ENCODE data around the gene CXCR6.
"Not testable (repeated sequence)": the region's sequence is repeated elsewhere in the genome, so short reads cannot be mapped to it uniquely, and the experiment has no call there.

CXCR6 gene

GRCh38 chr3:45993421-45994027 is 50.3 kb downstream of the CXCR6 start:
- Histone ChIP-seq H3K4me2 (ENCODE audit: low read length) (no peak overlapping the region), H3K14ac (ENCODE audit: low read length) (no peak overlapping the region), H3K4me3 (ENCODE audit: low read depth, low read length) (no peak overlapping the region), H2BK120ac (ENCODE audit: insufficient read depth, low read length, poor library complexity) (no peak overlapping the region), H2AK5ac (ENCODE audit: low read length) (no peak overlapping the region), H3K9me3 (ENCODE audit: insufficient read depth, low read depth, low read length) (peaks cover 4% of the 10 kb centered on the region), H3K36me3 (ENCODE audit: control insufficient read depth in 1 of 2, insufficient read depth in 2 of 2, low read length in 2 of 2) (no peaks in the 10 kb centered on the region), H2AFZ (ENCODE audit: insufficient read depth, low read length, poor library complexity) (no peak overlapping the region), H4K12ac (ENCODE audit: low read depth, low read length) (no peak overlapping the region), H3K18ac (ENCODE audit: low read length) (no peak overlapping the region), H3K4ac (ENCODE audit: low read depth, low read length) (no peak overlapping the region), H3K27me3 (ENCODE audit: insufficient read depth, low read length) (no peaks in the 10 kb centered on the region), H2BK5ac (ENCODE audit: low read depth, low read length, poor library complexity) (no peak overlapping the region), H3K4me1 (ENCODE audit: control insufficient read depth in 1 of 2, insufficient read depth in 2 of 2, low read length in 2 of 2) (peaks cover 0 to 12% of the 10 kb centered on the region in 2 experiments), H4K8ac (ENCODE audit: low read depth, low read length) (no peak overlapping the region), H3K27ac (ENCODE audit: low read depth, low read length) (no peak overlapping the region), H3K79me1 (ENCODE audit: low read length) (peaks cover 10% of the 10 kb centered on the region), H2BK12ac (ENCODE audit: low read length) (no peak overlapping the region), H3K9ac (ENCODE audit: low read length) (no peak overlapping the region), H3K79me2 (ENCODE audit: control insufficient read depth, insufficient read depth, low read length, poor library complexity) (peaks cover 5% of the 10 kb centered on the region), H3K23ac (ENCODE audit: low read length) (no peak overlapping the region), H4K91ac (ENCODE audit: low read depth, low read length) (no peak overlapping the region)
- no peak for DNase-seq
- no CpG with 5 or more reads among the region's 3 CpGs for WGBS (ENCODE audit: extremely low coverage, insufficient coverage, insufficient read length)

GRCh38 chr3:45994419-45995235 is 51.4 kb downstream of the CXCR6 start:
- Histone ChIP-seq H2AK5ac (ENCODE audit: low read length) (no peak overlapping the region), H3K9ac (ENCODE audit: low read length) (peak overlapping the region; percentile 28), H2BK5ac (ENCODE audit: low read depth, low read length, poor library complexity) (peak overlapping the region; percentile 32), H3K27me3 (ENCODE audit: insufficient read depth, low read length) (no peaks in the 10 kb centered on the region), H4K12ac (ENCODE audit: low read depth, low read length) (no peak overlapping the region), H3K27ac (ENCODE audit: low read depth, low read length) (no peak overlapping the region), H2BK120ac (ENCODE audit: insufficient read depth, low read length, poor library complexity) (peak overlapping the region; percentile 2), H3K23ac (ENCODE audit: low read length) (no peak overlapping the region), H3K4me3 (ENCODE audit: low read depth, low read length) (peak overlapping the region; percentile 98), H3K4me1 (ENCODE audit: control insufficient read depth in 1 of 2, insufficient read depth in 2 of 2, low read length in 2 of 2) (peaks cover 0 to 10% of the 10 kb centered on the region in 2 experiments), H3K4me2 (ENCODE audit: low read length) (peak overlapping the region; percentile 83), H2AFZ (ENCODE audit: insufficient read depth, low read length, poor library complexity) (peak overlapping the region; percentile 30), H3K4ac (ENCODE audit: low read depth, low read length) (peak overlapping the region; percentile 15), H3K79me1 (ENCODE audit: low read length) (peaks cover 10% of the 10 kb centered on the region), H4K91ac (ENCODE audit: low read depth, low read length) (peak overlapping the region; percentile 59), H3K36me3 (ENCODE audit: control insufficient read depth in 1 of 2, insufficient read depth in 2 of 2, low read length in 2 of 2) (no peaks in the 10 kb centered on the region), H3K18ac (ENCODE audit: low read length) (peak overlapping the region; percentile 16), H3K9me3 (ENCODE audit: insufficient read depth, low read depth, low read length) (peaks cover 2% of the 10 kb centered on the region), H3K79me2 (ENCODE audit: control insufficient read depth, insufficient read depth, low read length, poor library complexity) (peaks cover 5% of the 10 kb centered on the region), H3K14ac (ENCODE audit: low read length) (peak overlapping the region; percentile 38), H4K8ac (ENCODE audit: low read depth, low read length) (peak overlapping the region; percentile 56), H2BK12ac (ENCODE audit: low read length) (no peak overlapping the region)
- WGBS (ENCODE audit: extremely low coverage, insufficient coverage, insufficient read length), result no CpG with 5 or more reads among the region's 16 CpGs
- no peak for DNase-seq

- Histone ChIP-seq H3K36me3 (ENCODE audit: control insufficient read depth in 1 of 2, insufficient read depth in 2 of 2, low read length in 2 of 2) (no peaks in the 10 kb centered on the region), H3K4me2 (ENCODE audit: low read length) (peak within 1 kb of the TSS; percentile 83), H3K27me3 (ENCODE audit: insufficient read depth, low read length) (no peaks in the 10 kb centered on the region), H2BK120ac (ENCODE audit: insufficient read depth, low read length, poor library complexity) (peak within 1 kb of the TSS; percentile 25), H3K27ac (ENCODE audit: low read depth, low read length) (no peak within 1 kb of the TSS), H2AFZ (ENCODE audit: insufficient read depth, low read length, poor library complexity) (peak within 1 kb of the TSS; percentile 30), H3K9ac (ENCODE audit: low read length) (peak within 1 kb of the TSS; percentile 72), H3K18ac (ENCODE audit: low read length) (peak within 1 kb of the TSS; percentile 16), H3K23ac (ENCODE audit: low read length) (peak within 1 kb of the TSS; percentile 29), H3K14ac (ENCODE audit: low read length) (peak within 1 kb of the TSS; percentile 38), H3K4ac (ENCODE audit: low read depth, low read length) (peak within 1 kb of the TSS; percentile 15), H2AK5ac (ENCODE audit: low read length) (no peak within 1 kb of the TSS), H3K4me1 (ENCODE audit: control insufficient read depth in 1 of 2, insufficient read depth in 2 of 2, low read length in 2 of 2) (peaks cover 0 to 10% of the 10 kb centered on the region in 2 experiments), H3K9me3 (ENCODE audit: insufficient read depth, low read depth, low read length) (peaks cover 4% of the 10 kb centered on the region), H3K4me3 (ENCODE audit: low read depth, low read length) (peak within 1 kb of the TSS; percentile 98), H2BK5ac (ENCODE audit: low read depth, low read length, poor library complexity) (peak within 1 kb of the TSS; percentile 32), H2BK12ac (ENCODE audit: low read length) (no peak within 1 kb of the TSS), H4K12ac (ENCODE audit: low read depth, low read length) (peak within 1 kb of the TSS; percentile 14), H4K91ac (ENCODE audit: low read depth, low read length) (peak within 1 kb of the TSS; percentile 59), H4K8ac (ENCODE audit: low read depth, low read length) (peak within 1 kb of the TSS; percentile 74), H3K79me1 (ENCODE audit: low read length) (peaks cover 10% of the 10 kb centered on the region), H3K79me2 (ENCODE audit: control insufficient read depth, insufficient read depth, low read length, poor library complexity) (peaks cover 5% of the 10 kb centered on the region)
- WGBS (ENCODE audit: extremely low coverage, insufficient coverage, insufficient read length), result no CpG with 5 or more reads among the region's 67 CpGs
- peak; percentile 77 to 80 for DNase-seq
Measured at GRCh38 chr3:45995236-45996192, 52.2 kb downstream of the CXCR6 start, which contains the start of gene FYCO1. Gene FYCO1, minus strand, starts transcription at chr3:45995824. Its CDS starts 10,914 bp downstream, at chr3:45984910.

GRCh38 chr3:45997499-45997898 is 54.2 kb downstream of the CXCR6 start:
- not testable (repeated sequence) for H2BK5ac ChIP-seq (ENCODE audit: low read depth, low read length, poor library complexity); H3K9me3 ChIP-seq (ENCODE audit: insufficient read depth, low read depth, low read length); H2AK5ac ChIP-seq (ENCODE audit: low read length); H3K18ac ChIP-seq (ENCODE audit: low read length); H3K27me3 ChIP-seq (ENCODE audit: insufficient read depth, low read length); H2BK120ac ChIP-seq (ENCODE audit: insufficient read depth, low read length, poor library complexity); H3K4me2 ChIP-seq (ENCODE audit: low read length); H3K14ac ChIP-seq (ENCODE audit: low read length); H3K4ac ChIP-seq (ENCODE audit: low read depth, low read length); H3K79me2 ChIP-seq (ENCODE audit: control insufficient read depth, insufficient read depth, low read length, poor library complexity); H4K8ac ChIP-seq (ENCODE audit: low read depth, low read length); H4K91ac ChIP-seq (ENCODE audit: low read depth, low read length); H2BK12ac ChIP-seq (ENCODE audit: low read length); H3K4me3 ChIP-seq (ENCODE audit: low read depth, low read length); DNase-seq; H3K36me3 ChIP-seq (ENCODE audit: control insufficient read depth in 1 of 2, insufficient read depth in 2 of 2, low read length in 2 of 2); H3K9ac ChIP-seq (ENCODE audit: low read length); H4K12ac ChIP-seq (ENCODE audit: low read depth, low read length); H2AFZ ChIP-seq (ENCODE audit: insufficient read depth, low read length, poor library complexity); H3K23ac ChIP-seq (ENCODE audit: low read length); H3K27ac ChIP-seq (ENCODE audit: low read depth, low read length)
- H3K4me1 ChIP-seq (ENCODE audit: control insufficient read depth in 1 of 2, insufficient read depth in 2 of 2, low read length in 2 of 2), result peaks cover 0 to 10% of the 10 kb centered on the region in 2 experiments
- H3K79me1 ChIP-seq (ENCODE audit: low read length), result peaks cover 10% of the 10 kb centered on the region
- no CpG with 5 or more reads among the region's 19 CpGs for WGBS (ENCODE audit: extremely low coverage, insufficient coverage, insufficient read length)
